Measurements from ENCODE around the gene VIT. TPM values are rescaled to one million over a fixed set of nuclear protein-coding genes. Genes with fewer than 3 reads are reported as not detected.

VIT gene
- total RNA-seq, 5 donors from 2014 or later (not counting 1 experiment from before 2014, with no cell fraction given) = 0.14 TPM; not detected in 4

DNA sequence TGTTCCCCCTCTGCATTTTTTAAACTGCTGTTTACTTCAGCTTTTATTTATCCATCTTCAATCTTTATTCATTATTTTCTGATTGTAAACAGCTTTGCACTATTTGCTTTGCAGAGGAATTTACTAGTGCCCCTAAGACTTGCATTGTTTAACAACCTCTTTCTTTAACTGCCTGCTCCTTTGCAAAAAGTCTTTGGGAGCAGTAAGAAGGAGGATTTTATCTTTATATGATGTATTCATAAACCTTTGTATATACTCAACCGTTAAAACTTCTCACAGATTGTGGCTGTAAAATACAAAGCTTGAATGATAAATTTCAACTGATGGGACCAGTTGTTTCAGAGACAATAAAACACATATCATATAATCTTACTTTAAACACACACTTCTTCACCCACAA lies 20.1 kb upstream of the VIT start:
- DNase-seq (no peak), ATAC-seq (replicated peaks in 1 of 4) (no peak)
- Histone ChIP-seq H3K27ac (ENCODE audit: low read length) (no peak overlapping the region), H3K4me3 (ENCODE audit: control insufficient read depth in 1 of 2, extremely low read depth in 1 of 2, low read length in 1 of 2) (no peak overlapping the region), H3K9me3 (no peaks in the 10 kb centered on the region), H3K36me3 (ENCODE audit: control insufficient read depth in 2 of 2, extremely low read depth in 1 of 2, insufficient read depth in 1 of 2, low read length in 1 of 2) (no peaks in the 10 kb centered on the region), H3K27me3 (replicated peaks in 1 of 2; ENCODE audit: control insufficient read depth in 2 of 2, extremely low read depth in 1 of 2, insufficient read depth in 2 of 2, low read length in 1 of 2) (no peaks in the 10 kb centered on the region), H3K4me1 (ENCODE audit: control insufficient read depth in 1 of 2, extremely low read depth in 1 of 2, insufficient read depth in 2 of 2, low read length in 2 of 2) (peaks cover 0 to 13% of the 10 kb centered on the region in 2 experiments)
- Mint-ChIP-seq H3K36me3 (no peaks in the 10 kb centered on the region), H3K9me3 (peaks cover 4 to 14% (median 10%) of the 10 kb centered on the region in 3 donors), H3K27me3 (peaks cover 3 to 14% of the 10 kb centered on the region in 2 donors), H3K4me1 (peaks cover 8 to 16% (median 10%) of the 10 kb centered on the region in 3 donors), H3K27ac (no peak overlapping the region), H3K4me3 (no peak overlapping the region)
- ChIA-PET POLR2A (interaction anchor here in 1 of 2 donors (0.7 kb wide), 1 partner anchor 16 kb away, joined by 3 read pairs; no protein-coding TSS in a partner anchor), CTCF (no interaction called here)
- no CpG with 5 or more reads among the region's 1 CpG for WGBS (ENCODE audit: insufficient coverage)

DNA sequence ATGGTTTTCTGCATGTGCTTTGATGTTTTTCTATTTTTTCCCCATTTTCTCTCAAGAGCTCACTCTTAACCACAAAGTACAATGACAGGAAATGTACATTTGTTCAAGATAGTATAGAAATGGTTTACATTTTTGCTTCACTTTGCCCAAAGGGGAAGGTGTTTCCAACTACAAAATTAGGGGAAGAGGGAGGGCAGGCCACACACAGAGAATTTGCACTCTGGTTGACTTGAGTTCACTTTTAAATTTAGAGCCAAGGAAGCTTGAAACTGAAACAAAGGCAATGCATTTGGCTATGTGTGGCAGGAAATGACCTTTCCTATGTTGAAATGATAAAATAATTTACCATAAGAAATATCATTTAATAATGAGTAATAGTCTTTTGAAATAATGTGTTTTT lies 19.1 kb upstream of the VIT start:
- Mint-ChIP-seq H3K9me3 (peaks cover 4 to 14% (median 10%) of the 10 kb centered on the region in 3 donors), H3K36me3 (no peaks in the 10 kb centered on the region), H3K4me1 (peaks cover 8 to 16% (median 10%) of the 10 kb centered on the region in 3 donors), H3K27me3 (peaks cover 9% of the 10 kb centered on the region in 2 donors), H3K4me3 (no peak overlapping the region), H3K27ac (no peak overlapping the region)
- Histone ChIP-seq H3K27me3 (replicated peaks in 1 of 2; ENCODE audit: control insufficient read depth in 2 of 2, extremely low read depth in 1 of 2, insufficient read depth in 2 of 2, low read length in 1 of 2) (no peaks in the 10 kb centered on the region), H3K4me1 (ENCODE audit: control insufficient read depth in 1 of 2, extremely low read depth in 1 of 2, insufficient read depth in 2 of 2, low read length in 2 of 2) (peaks cover 0 to 13% of the 10 kb centered on the region in 2 experiments), H3K36me3 (ENCODE audit: control insufficient read depth in 2 of 2, extremely low read depth in 1 of 2, insufficient read depth in 1 of 2, low read length in 1 of 2) (no peaks in the 10 kb centered on the region), H3K27ac (ENCODE audit: low read length) (no peak overlapping the region), H3K4me3 (ENCODE audit: control insufficient read depth in 1 of 2, extremely low read depth in 1 of 2, low read length in 1 of 2) (no peak overlapping the region), H3K9me3 (no peaks in the 10 kb centered on the region)
- ChIA-PET POLR2A (no interaction called here), CTCF (no interaction called here)
- DNase-seq (no peak), ATAC-seq (replicated peaks in 1 of 4) (no peak)

DNA sequence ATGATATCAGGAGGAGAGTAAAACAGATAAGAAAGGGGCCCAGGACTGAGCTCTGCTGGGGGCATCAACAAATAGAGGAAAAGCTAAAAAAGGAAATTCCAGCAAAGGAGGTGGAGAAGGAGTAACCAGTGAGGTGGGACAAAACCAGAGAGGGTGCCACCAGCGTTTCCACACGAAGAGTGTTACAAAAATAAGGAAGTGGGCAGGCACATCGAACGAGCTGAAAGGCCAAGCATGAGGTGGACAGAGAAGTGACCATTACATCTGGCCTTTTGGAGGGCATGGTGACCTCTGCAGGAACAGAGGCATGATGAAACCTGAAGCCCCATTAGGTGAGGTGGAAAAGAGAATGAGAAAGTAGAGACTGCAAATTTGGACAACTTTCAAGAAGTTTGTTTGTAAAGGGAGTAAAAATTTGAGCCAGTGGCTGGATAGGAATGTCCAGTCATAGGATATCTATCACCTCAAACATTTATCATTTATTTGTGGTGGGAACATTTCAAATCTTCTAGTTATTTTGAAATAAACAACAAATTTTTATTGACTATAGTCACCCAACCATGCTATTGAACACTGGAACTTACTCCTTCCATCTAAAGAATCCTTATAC lies 18.4 kb upstream of the VIT start:
- H3K27ac Mint-ChIP-seq = no peak overlapping the region
- H3K27me3 ChIP-seq (replicated peaks in 1 of 2; ENCODE audit: control insufficient read depth in 2 of 2, extremely low read depth in 1 of 2, insufficient read depth in 2 of 2, low read length in 1 of 2) = peaks cover 0 to 3% of the 10 kb centered on the region in 2 experiments
- ChIA-PET POLR2A (no interaction called here), CTCF (no interaction called here)
- H3K36me3 ChIP-seq (ENCODE audit: control insufficient read depth in 2 of 2, extremely low read depth in 1 of 2, insufficient read depth in 1 of 2, low read length in 1 of 2) = no peaks in the 10 kb centered on the region
- 36% methylated on average over 4 of the region's 4 CpGs for WGBS (ENCODE audit: insufficient coverage)
- H3K4me3 Mint-ChIP-seq = no peak overlapping the region
- peaks cover 0 to 13% of the 10 kb centered on the region in 2 experiments for H3K4me1 ChIP-seq (ENCODE audit: control insufficient read depth in 1 of 2, extremely low read depth in 1 of 2, insufficient read depth in 2 of 2, low read length in 2 of 2)
- no peaks in the 10 kb centered on the region for H3K9me3 ChIP-seq
- H3K4me1 Mint-ChIP-seq = peaks cover 8 to 16% (median 10%) of the 10 kb centered on the region in 3 donors
- peaks cover 4 to 14% (median 10%) of the 10 kb centered on the region in 3 donors for H3K9me3 Mint-ChIP-seq
- peaks cover 15% of the 10 kb centered on the region in 2 donors for H3K27me3 Mint-ChIP-seq
- no peak overlapping the region for H3K27ac ChIP-seq (ENCODE audit: low read length)
- no peak overlapping the region for H3K4me3 ChIP-seq (ENCODE audit: control insufficient read depth in 1 of 2, extremely low read depth in 1 of 2, low read length in 1 of 2)
- no peaks in the 10 kb centered on the region for H3K36me3 Mint-ChIP-seq
- ATAC-seq (replicated peaks in 1 of 4) = no peak
- DNase-seq = no peak

DNA sequence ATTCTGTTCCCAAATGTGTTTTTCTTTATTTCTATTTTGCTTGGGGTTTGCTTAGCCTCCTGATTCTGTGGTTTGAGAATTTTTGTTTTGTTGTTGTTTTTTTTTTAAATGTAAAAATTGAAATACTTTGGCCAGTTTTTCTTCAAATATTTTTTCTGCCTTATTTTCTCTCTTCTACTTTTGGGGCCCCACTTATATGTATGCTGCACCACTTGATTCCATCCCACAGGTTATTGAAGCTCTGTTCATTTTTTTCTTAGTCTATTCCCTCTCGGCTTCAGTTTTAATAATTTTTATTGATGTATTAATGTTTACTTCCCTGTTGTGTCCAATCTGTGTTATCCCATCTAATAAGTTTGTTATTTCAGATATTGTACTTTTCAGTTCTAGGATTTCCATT lies 17.7 kb upstream of the VIT start:
- H3K9me3 ChIP-seq = no peaks in the 10 kb centered on the region
- Mint-ChIP-seq H3K36me3 (no peaks in the 10 kb centered on the region), H3K4me1 (peaks cover 8 to 16% (median 10%) of the 10 kb centered on the region in 3 donors), H3K27me3 (peaks cover 15 to 16% of the 10 kb centered on the region in 2 donors), H3K9me3 (peaks cover 4 to 14% (median 10%) of the 10 kb centered on the region in 3 donors), H3K27ac (no peak overlapping the region), H3K4me3 (no peak overlapping the region)
- no peak overlapping the region for H3K4me3 ChIP-seq (ENCODE audit: control insufficient read depth in 1 of 2, extremely low read depth in 1 of 2, low read length in 1 of 2)
- H3K36me3 ChIP-seq (ENCODE audit: control insufficient read depth in 2 of 2, extremely low read depth in 1 of 2, insufficient read depth in 1 of 2, low read length in 1 of 2) = no peaks in the 10 kb centered on the region
- no peak overlapping the region for H3K27ac ChIP-seq (ENCODE audit: low read length)
- ATAC-seq (replicated peaks in 1 of 4) (no peak), DNase-seq (no peak)
- peaks cover 0 to 13% of the 10 kb centered on the region in 2 experiments for H3K4me1 ChIP-seq (ENCODE audit: control insufficient read depth in 1 of 2, extremely low read depth in 1 of 2, insufficient read depth in 2 of 2, low read length in 2 of 2)
- no CpG with 5 or more reads among the region's 1 CpG for WGBS (ENCODE audit: insufficient coverage)
- peaks cover 0 to 3% of the 10 kb centered on the region in 2 experiments for H3K27me3 ChIP-seq (replicated peaks in 1 of 2; ENCODE audit: control insufficient read depth in 2 of 2, extremely low read depth in 1 of 2, insufficient read depth in 2 of 2, low read length in 1 of 2)
- ChIA-PET CTCF (no interaction called here), POLR2A (no interaction called here)

DNA sequence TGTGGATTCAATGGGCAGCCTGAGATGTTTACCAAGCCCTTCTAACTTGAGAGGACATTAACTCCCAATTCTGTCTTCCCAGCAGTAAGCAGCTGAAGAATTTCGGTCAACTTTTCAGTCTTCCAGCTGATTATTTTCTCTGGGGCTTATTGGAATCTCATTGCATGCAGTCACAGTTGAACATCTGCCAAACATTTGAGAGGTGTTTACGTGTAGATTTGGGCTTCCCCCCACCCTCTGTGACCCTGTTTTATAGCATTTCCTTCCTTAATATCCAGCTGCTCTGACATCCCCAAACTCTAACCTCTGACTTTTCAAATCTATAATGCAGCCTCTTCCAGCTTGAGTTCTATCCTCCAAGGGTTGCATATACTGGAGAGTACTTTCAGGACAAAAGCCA lies 16.5 kb upstream of the VIT start:
- ATAC-seq (replicated peaks in 1 of 4) (no peak), DNase-seq (no peak)
- Histone ChIP-seq H3K9me3 (no peaks in the 10 kb centered on the region), H3K27me3 (replicated peaks in 1 of 2; ENCODE audit: control insufficient read depth in 2 of 2, extremely low read depth in 1 of 2, insufficient read depth in 2 of 2, low read length in 1 of 2) (peaks cover 0 to 3% of the 10 kb centered on the region in 2 experiments), H3K4me3 (ENCODE audit: control insufficient read depth in 1 of 2, extremely low read depth in 1 of 2, low read length in 1 of 2) (no peak overlapping the region), H3K27ac (ENCODE audit: low read length) (no peak overlapping the region), H3K4me1 (ENCODE audit: control insufficient read depth in 1 of 2, extremely low read depth in 1 of 2, insufficient read depth in 2 of 2, low read length in 2 of 2) (peaks cover 0 to 13% of the 10 kb centered on the region in 2 experiments), H3K36me3 (ENCODE audit: control insufficient read depth in 2 of 2, extremely low read depth in 1 of 2, insufficient read depth in 1 of 2, low read length in 1 of 2) (no peaks in the 10 kb centered on the region)
- CTCF ChIA-PET = interaction anchor here in 1 of 2 donors (0.7 kb wide), 1 partner anchor 601 kb away, joined by 5 read pairs; no protein-coding TSS in a partner anchor
- Mint-ChIP-seq H3K36me3 (no peaks in the 10 kb centered on the region), H3K9me3 (peaks cover 4 to 14% (median 10%) of the 10 kb centered on the region in 3 donors), H3K27me3 (peaks cover 15 to 18% of the 10 kb centered on the region in 2 donors), H3K4me1 (peaks cover 8 to 16% (median 10%) of the 10 kb centered on the region in 3 donors), H3K4me3 (no peak overlapping the region), H3K27ac (no peak overlapping the region)
- POLR2A ChIA-PET = no interaction called here
- no CpG with 5 or more reads among the region's 2 CpGs for WGBS (ENCODE audit: insufficient coverage)

DNA sequence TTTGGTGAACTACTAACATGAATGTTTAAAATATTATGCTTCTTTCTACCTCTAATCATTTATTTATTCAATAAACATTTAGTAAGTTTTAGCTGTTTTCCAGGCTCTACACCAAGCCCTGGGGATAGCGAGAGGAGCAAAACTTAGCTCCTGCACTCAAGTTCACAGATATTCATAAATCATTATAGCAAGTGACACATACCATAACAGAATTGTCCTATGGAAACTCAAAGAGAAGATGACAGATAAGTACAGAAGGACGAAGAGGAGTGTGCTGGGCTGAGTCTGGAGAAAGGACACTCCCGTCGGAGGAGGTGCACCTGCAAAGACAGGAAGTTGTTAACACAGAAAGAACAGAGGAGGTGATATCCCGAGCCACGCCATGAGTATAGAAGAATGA lies 13.9 kb upstream of the VIT start:
- H3K4me3 ChIP-seq (ENCODE audit: control insufficient read depth in 1 of 2, extremely low read depth in 1 of 2, low read length in 1 of 2) = no peak overlapping the region
- CTCF ChIA-PET = interaction anchor here in 1 of 2 donors (1.2 kb wide), 1 partner anchor 18 kb away, joined by 3 read pairs; no protein-coding TSS in a partner anchor
- H3K9me3 Mint-ChIP-seq = peaks cover 4 to 14% (median 10%) of the 10 kb centered on the region in 3 donors
- no peak overlapping the region for H3K27ac ChIP-seq (ENCODE audit: low read length)
- DNase-seq (no peak), ATAC-seq (replicated peaks in 1 of 4) (no peak)
- no peak overlapping the region for H3K27ac Mint-ChIP-seq
- WGBS (ENCODE audit: insufficient coverage) = 65% methylated on average over 5 of the region's 6 CpGs
- H3K9me3 ChIP-seq = no peaks in the 10 kb centered on the region
- H3K4me1 Mint-ChIP-seq = peaks cover 0 to 5% (median 0%) of the 10 kb centered on the region in 3 donors
- H3K27me3 ChIP-seq (replicated peaks in 1 of 2; ENCODE audit: control insufficient read depth in 2 of 2, extremely low read depth in 1 of 2, insufficient read depth in 2 of 2, low read length in 1 of 2) = peaks cover 0 to 5% of the 10 kb centered on the region in 2 experiments
- no peak overlapping the region for H3K4me3 Mint-ChIP-seq
- peaks cover 0 to under 1% of the 10 kb centered on the region in 2 experiments for H3K4me1 ChIP-seq (ENCODE audit: control insufficient read depth in 1 of 2, extremely low read depth in 1 of 2, insufficient read depth in 2 of 2, low read length in 2 of 2)
- peaks cover 12 to 18% of the 10 kb centered on the region in 2 donors for H3K27me3 Mint-ChIP-seq
- POLR2A ChIA-PET = no interaction called here
- H3K36me3 ChIP-seq (ENCODE audit: control insufficient read depth in 2 of 2, extremely low read depth in 1 of 2, insufficient read depth in 1 of 2, low read length in 1 of 2) = no peaks in the 10 kb centered on the region
- no peaks in the 10 kb centered on the region for H3K36me3 Mint-ChIP-seq
